HepG2 (cell line): ENCODE results near the gene ARRDC1. TPM values are rescaled to one million over a fixed set of nuclear protein-coding genes. Genes with fewer than 3 reads are reported as not detected.

Experiments used
- MEIS1 ChIP-seq: sonication (generic); formaldehyde crosslinking; IDR thresholded peaks from 2 replicates; pipeline ENCODE4 v1.9.0; 2021; ENCODE audit warnings: mild to moderate bottlenecking, missing genetic modification reagents, moderate library complexity, borderline replicate concordance
- NCOA1 ChIP-seq: sonication (generic); formaldehyde crosslinking; IDR thresholded peaks from 2 replicates; pipeline ENCODE4 v1.9.0; 2021; ENCODE audit warnings: missing genetic modification reagents
- NFE2L1 ChIP-seq: sonication (generic); formaldehyde crosslinking; IDR thresholded peaks from 2 replicates; pipeline ENCODE4 v1.4.0; 2020; ENCODE audit warnings: missing genetic modification reagents, mild to moderate bottlenecking, borderline replicate concordance
- POLR2A ChIP-seq, 2 experiments: IDR thresholded peaks; 2 replicates each; pipeline ENCODE4 v1.6.1; 2011; ENCODE audit warnings: low read depth in 2 of 2, low read length in 2 of 2, mild to moderate bottlenecking in 1 of 2, moderate library complexity in 1 of 2; ENCODE audit not compliant: insufficient read depth in 1 of 2
- SMARCE1 ChIP-seq: fragments of 450-650 bp; IDR thresholded peaks from 2 replicates; pipeline ENCODE4 v1.6.1; 2017; ENCODE audit warnings: borderline replicate concordance
- SSRP1 ChIP-seq: IDR thresholded peaks from 2 replicates; pipeline ENCODE4 v1.6.1; 2016; ENCODE audit warnings: control low read depth
- ZC3H13 ChIP-seq: sonication (generic); formaldehyde crosslinking; IDR thresholded peaks from 2 replicates; pipeline ENCODE4 v1.8.1; 2023; ENCODE audit warnings: mild to moderate bottlenecking, missing genetic modification reagents, moderate library complexity
- ZC3H4 ChIP-seq: sonication (generic); formaldehyde crosslinking; IDR thresholded peaks from 2 replicates; pipeline ENCODE4 v1.4.0; 2020; ENCODE audit warnings: missing genetic modification reagents, borderline replicate concordance
- ZNF10 ChIP-seq: sonication (generic); formaldehyde crosslinking; IDR thresholded peaks from 2 replicates; pipeline ENCODE4 v1.4.0; 2020; ENCODE audit warnings: mild to moderate bottlenecking, low read depth, missing genetic modification reagents, borderline replicate concordance
- ZNF780A ChIP-seq: sonication (generic); formaldehyde crosslinking; IDR thresholded peaks from 2 replicates; pipeline ENCODE4 v1.8.0; 2022; ENCODE audit warnings: mild to moderate bottlenecking, missing genetic modification reagents, moderate library complexity
- polyA plus RNA-seq, 8 experiments: library from polyadenylated mRNA; depleted of rRNA in 3 of 8; stranded (reverse) in 7 of 8; unstranded in 1 of 8; fragments of >200 nt; fragmentation: Illumina TruSeq in 4 of 8; extraction: Trizol in 4 of 8; gene quantifications; 2 replicates each; pipeline versions ENCODE4 v1.2.1 to v1.2.3, GENCODE V29; 2011 to 2016; ENCODE audit warnings: low read depth in 4 of 8, missing spikeins in 1 of 8, mixed read lengths in 1 of 8; ENCODE audit not compliant: insufficient read depth in 1 of 8
- total RNA-seq, 5 experiments: library from RNA; depleted of rRNA; stranded (reverse); fragments of >200 nt; fragmentation: Illumina TruSeq; extraction: Trizol; gene quantifications; 2 replicates each; pipeline ENCODE4 v1.2.3, GENCODE V29; 2016; ENCODE audit warnings: low read depth in 1 of 5
- TF ChIP-seq, protein P1 (sequence below): sonication (generic); formaldehyde crosslinking; IDR thresholded peaks from one replicate; pipeline ENCODE4 v1.5.1; 2020; ENCODE audit warnings: mild to moderate bottlenecking, missing genetic modification reagents; ENCODE audit errors: not compliant biosample characterization
- TF ChIP-seq, protein P2 (sequence below): sonication (generic); formaldehyde crosslinking; IDR thresholded peaks from 2 replicates; pipeline ENCODE4 v1.4.0; 2020; ENCODE audit warnings: missing genetic modification reagents
- TF ChIP-seq, protein P3 (sequence below): sonication (generic); formaldehyde crosslinking; IDR thresholded peaks from 2 replicates; pipeline ENCODE4 v1.5.1; 2020; ENCODE audit warnings: mild to moderate bottlenecking, missing genetic modification reagents, borderline replicate concordance
- TF ChIP-seq, protein P4 (sequence below): sonication (generic); formaldehyde crosslinking; IDR thresholded peaks from 2 replicates; pipeline ENCODE4 v1.5.1; 2020; ENCODE audit warnings: mild to moderate bottlenecking, moderate library complexity, missing genetic modification reagents

Gene ARRDC1
- total and polyA plus RNA-seq, 2 of the 13 experiments (the other 11 are each of a cell fraction or from before 2014, with no cell fraction given): 21.7 to 44.4 TPM

DNA sequence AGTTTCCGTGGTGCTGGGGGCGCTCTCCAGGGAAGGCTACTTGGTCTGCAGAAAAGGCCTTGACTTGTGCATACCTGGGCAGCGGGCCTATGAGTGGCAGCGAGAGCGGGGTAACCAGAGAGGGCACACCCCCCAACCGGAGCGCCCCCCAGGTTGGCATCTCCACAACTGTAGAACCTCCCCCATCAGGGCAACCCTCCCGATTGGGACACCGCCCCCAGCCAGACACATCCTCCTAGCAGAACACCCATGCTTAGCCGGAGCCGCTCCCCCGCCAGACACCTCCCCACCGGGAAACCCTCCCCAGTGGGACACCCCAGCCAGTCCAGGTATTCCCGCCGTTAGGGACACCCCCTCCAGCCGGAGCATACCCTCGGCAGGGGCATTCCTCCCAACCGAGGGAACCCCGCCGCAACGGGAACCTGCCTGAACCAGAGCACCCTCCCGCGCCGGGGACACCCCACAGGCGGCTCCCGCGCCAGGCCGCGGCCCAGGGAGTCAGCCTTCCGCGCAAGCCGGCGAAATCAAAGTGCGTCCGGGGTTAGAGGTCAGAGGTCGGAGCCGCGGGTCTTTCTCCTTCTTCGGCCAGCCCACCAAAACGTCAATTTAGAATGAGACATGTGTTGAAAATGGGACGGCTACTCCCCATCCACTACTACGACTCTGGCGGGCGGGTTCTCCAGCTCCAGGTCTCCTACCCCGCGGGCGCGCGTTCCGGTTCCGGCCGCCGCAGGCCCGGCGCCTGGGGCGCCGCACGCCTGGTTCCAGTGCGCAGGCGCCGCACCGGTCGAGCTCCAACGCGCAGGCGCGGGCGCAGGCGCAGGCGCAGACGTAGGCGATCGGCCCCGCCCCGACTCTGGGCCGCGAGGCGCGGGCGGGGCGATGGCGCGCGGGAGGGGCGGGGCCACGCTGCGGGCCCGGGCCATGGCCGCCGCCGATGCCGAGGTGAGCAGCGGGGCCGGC lies 12.9 kb downstream of the ARRDC1 start, which contains the start of gene EHMT1 (continued):
- TF ChIP-seq, protein P1, sequence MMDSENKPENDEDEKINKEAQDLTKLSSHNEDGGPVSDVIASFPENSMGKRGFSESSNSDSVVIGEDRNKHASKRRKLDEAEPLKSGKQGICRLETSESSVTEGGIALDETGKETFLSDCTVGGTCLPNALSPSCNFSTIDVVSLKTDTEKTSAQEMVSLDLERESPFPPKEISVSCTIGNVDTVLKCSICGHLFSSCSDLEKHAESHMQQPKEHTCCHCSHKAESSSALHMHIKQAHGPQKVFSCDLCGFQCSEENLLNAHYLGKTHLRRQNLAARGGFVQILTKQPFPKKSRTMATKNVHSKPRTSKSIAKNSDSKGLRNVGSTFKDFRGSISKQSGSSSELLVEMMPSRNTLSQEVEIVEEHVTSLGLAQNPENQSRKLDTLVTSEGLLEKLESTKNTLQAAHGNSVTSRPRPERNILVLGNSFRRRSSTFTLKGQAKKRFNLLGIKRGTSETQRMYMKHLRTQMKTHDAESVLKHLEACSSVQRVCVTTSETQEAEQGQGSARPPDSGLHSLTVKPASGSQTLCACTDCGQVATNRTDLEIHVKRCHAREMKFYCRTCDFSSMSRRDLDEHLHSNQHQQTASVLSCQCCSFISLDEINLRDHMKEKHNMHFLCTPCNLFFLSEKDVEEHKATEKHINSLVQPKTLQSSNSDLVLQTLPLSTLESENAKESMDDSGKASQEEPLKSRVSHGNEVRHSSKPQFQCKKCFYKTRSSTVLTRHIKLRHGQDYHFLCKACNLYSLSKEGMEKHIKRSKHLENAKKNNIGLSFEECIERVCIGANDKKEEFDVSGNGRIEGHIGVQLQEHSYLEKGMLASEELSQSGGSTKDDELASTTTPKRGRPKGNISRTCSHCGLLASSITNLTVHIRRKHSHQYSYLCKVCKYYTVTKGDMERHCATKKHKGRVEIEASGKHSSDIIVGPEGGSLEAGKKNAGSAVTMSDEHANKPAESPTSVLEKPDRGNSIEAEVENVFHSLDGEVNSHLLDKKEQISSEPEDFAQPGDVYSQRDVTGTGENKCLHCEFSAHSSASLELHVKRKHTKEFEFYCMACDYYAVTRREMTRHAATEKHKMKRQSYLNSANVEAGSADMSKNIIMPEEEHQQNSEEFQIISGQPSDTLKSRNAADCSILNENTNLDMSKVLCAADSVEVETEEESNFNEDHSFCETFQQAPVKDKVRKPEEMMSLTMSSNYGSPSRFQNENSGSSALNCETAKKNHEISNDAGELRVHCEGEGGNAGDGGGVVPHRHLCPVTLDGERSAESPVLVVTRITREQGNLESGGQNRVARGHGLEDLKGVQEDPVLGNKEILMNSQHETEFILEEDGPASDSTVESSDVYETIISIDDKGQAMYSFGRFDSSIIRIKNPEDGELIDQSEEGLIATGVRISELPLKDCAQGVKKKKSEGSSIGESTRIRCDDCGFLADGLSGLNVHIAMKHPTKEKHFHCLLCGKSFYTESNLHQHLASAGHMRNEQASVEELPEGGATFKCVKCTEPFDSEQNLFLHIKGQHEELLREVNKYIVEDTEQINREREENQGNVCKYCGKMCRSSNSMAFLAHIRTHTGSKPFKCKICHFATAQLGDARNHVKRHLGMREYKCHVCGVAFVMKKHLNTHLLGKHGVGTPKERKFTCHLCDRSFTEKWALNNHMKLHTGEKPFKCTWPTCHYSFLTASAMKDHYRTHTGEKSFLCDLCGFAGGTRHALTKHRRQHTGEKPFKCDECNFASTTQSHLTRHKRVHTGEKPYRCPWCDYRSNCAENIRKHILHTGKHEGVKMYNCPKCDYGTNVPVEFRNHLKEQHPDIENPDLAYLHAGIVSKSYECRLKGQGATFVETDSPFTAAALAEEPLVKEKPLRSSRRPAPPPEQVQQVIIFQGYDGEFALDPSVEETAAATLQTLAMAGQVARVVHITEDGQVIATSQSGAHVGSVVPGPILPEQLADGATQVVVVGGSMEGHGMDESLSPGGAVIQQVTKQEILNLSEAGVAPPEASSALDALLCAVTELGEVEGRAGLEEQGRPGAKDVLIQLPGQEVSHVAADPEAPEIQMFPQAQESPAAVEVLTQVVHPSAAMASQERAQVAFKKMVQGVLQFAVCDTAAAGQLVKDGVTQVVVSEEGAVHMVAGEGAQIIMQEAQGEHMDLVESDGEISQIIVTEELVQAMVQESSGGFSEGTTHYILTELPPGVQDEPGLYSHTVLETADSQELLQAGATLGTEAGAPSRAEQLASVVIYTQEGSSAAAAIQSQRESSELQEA (CRISPR knock-in tag): no peak
- no peak for TF ChIP-seq MEIS1
- no peak for TF ChIP-seq NFE2L1 (CRISPR knock-in tag)
- no peak for TF ChIP-seq ZNF780A (CRISPR knock-in tag)
- peak; percentile 65; the same call in 1 of the 2 replicates for TF ChIP-seq SSRP1 (CRISPR knock-in tag)
- TF ChIP-seq, protein P2, sequence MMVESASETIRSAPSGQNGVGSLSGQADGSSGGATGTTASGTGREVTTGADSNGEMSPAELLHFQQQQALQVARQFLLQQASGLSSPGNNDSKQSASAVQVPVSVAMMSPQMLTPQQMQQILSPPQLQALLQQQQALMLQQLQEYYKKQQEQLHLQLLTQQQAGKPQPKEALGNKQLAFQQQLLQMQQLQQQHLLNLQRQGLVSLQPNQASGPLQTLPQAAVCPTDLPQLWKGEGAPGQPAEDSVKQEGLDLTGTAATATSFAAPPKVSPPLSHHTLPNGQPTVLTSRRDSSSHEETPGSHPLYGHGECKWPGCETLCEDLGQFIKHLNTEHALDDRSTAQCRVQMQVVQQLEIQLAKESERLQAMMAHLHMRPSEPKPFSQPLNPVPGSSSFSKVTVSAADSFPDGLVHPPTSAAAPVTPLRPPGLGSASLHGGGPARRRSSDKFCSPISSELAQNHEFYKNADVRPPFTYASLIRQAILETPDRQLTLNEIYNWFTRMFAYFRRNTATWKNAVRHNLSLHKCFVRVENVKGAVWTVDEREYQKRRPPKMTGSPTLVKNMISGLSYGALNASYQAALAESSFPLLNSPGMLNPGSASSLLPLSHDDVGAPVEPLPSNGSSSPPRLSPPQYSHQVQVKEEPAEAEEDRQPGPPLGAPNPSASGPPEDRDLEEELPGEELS (CRISPR knock-in tag): no peak
- TF ChIP-seq NCOA1 (CRISPR knock-in tag): no peak
- no peak for TF ChIP-seq SMARCE1
- peak; percentile 65; the same call in 1 of the 2 replicates for TF ChIP-seq ZC3H13 (CRISPR knock-in tag)
- no peak for TF ChIP-seq ZNF10 (CRISPR knock-in tag)
- TF ChIP-seq, protein P3, sequence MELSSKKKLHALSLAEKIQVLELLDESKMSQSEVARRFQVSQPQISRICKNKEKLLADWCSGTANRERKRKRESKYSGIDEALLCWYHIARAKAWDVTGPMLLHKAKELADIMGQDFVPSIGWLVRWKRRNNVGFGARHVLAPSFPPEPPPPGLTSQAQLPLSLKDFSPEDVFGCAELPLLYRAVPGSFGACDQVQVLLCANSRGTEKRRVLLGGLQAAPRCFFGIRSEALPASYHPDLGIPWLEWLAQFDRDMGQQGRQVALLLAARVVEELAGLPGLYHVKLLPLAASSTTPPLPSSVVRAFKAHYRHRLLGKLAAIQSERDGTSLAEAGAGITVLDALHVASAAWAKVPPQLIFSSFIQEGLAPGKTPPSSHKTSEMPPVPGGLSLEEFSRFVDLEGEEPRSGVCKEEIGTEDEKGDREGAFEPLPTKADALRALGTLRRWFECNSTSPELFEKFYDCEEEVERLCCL (CRISPR knock-in tag): no peak
- TF ChIP-seq, protein P4, sequence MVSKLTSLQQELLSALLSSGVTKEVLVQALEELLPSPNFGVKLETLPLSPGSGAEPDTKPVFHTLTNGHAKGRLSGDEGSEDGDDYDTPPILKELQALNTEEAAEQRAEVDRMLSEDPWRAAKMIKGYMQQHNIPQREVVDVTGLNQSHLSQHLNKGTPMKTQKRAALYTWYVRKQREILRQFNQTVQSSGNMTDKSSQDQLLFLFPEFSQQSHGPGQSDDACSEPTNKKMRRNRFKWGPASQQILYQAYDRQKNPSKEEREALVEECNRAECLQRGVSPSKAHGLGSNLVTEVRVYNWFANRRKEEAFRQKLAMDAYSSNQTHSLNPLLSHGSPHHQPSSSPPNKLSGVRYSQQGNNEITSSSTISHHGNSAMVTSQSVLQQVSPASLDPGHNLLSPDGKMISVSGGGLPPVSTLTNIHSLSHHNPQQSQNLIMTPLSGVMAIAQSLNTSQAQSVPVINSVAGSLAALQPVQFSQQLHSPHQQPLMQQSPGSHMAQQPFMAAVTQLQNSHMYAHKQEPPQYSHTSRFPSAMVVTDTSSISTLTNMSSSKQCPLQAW: peak; percentile 38; the same call in 1 of the 2 replicates
- TF ChIP-seq POLR2A (IDR thresholded peaks at IDR 0.05; ENCODE audit: insufficient read depth in 1 of 2, low read depth in 2 of 2, low read length in 2 of 2): peak in 1 of 2 experiments; percentile 68; a peak in 2 of 4 replicates
- no peak for TF ChIP-seq ZC3H4 (CRISPR knock-in tag)
